Renal cortex interstitium (tissue), 11 donors: Measurements from ENCODE around the gene NFIX. TPM values are rescaled to one million over a fixed set of nuclear protein-coding genes. Genes with fewer than 3 reads are reported as not detected.

Source experiments
- DNase-seq, 11 donors: peaks; one replicate each; pipeline ENCODE4 v3.0.0-alpha.2; 2013; ENCODE audit warnings: low read depth in 9 of 11, low spot score in 4 of 11; ENCODE audit errors: extremely low read depth in 1 of 11
- polyA plus RNA-seq, 3 donors: library from polyadenylated mRNA; unstranded; fragments of 120-200 nt; gene quantifications; one replicate each; pipeline ENCODE4 v1.2.1, GENCODE V29; 2013; ENCODE audit not compliant: insufficient read length in 3 of 3

Gene NFIX
- polyA plus RNA-seq, 3 donors: 12.0 to 21.6 (median 21.3) TPM

DNA sequence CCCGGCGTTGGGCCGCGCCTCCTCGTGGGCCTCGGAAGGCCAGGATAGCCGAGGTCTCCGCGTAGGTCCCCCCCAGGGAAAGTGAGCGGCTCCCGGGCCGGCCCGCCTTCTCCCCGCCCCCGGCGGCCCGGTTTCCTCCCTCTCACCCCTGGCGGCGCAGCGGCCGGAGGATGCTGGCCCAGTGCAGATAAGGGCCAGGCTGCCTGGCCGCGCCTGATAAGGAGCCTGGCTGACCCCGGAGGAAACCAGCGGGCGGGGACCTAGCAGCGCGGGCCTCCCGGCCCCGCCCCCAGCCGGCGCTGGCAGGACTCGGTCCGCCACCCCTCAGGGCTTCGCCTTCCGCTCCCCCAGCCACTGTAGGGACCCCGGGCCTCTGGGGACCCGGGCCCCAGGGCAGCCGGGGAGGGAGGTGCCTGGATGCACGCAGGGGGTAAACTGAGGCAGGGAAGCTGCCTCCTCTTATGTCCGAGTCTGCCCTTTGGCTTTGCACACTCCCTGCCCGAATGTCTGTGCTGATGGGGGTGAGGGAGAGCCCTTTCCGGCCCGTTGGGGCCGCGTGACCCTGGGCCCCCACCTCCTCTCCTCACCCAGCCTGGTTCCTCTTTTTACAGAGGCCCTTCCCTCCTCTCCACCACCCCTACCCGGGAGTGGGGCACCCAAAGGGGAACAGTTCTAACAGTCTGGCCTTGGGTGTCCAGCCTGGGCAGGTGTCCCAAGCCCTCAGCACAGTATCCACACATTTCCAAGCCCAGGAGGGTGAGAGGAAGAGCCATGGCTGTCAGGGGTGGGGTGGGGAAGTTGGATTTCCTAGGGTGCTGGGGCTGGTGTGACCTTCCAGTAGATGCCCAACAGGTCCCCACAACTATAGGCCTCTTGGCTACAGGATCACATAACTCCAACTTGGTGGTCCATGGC lies 107.6 kb downstream of the NFIX start, which contains the start of gene LYL1:
Gene LYL1, minus strand, starts transcription at position 193 of the 915 bp plus-strand sequence. CDS start 1,687 bp downstream, outside the sequence.
- no peak for DNase-seq

DNA sequence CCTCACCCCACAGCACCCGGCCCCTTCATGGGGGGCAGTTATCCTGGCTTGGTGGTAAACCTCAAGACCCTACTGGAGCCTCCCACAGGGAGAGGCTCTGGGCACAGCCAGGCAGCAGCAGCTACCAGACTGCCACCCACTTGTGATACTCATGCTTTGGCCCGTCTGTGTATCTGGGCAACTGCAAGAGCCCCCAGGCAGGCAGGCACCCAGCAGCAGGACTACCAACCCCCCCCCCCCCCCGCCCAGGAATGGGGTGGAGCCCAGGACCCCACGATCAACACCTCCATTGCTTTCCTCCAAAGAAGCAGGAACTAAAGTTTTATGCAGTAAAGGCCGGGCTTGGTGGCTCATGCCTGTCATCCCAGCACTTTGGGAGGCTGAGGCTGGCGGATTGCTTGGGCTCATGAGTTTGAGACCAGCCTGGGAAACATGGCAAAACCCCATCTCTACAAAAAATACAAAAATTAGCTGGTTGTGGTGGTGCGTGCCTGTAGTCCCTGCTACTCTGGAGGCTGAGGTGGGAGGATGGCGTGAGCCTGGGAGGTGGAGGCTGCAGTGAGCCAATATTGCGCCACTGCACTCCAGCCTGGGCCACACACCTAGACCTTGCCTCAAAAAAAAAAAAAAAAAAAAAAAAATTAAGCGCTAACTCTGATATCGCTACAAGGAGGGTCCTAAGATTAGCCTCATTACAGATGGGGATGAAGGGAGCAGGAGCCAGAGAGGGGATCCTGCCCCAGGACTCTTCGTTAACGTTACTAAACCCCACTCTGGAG lies 108.5 kb downstream of the NFIX start:
- DNase-seq: no peak

DNA sequence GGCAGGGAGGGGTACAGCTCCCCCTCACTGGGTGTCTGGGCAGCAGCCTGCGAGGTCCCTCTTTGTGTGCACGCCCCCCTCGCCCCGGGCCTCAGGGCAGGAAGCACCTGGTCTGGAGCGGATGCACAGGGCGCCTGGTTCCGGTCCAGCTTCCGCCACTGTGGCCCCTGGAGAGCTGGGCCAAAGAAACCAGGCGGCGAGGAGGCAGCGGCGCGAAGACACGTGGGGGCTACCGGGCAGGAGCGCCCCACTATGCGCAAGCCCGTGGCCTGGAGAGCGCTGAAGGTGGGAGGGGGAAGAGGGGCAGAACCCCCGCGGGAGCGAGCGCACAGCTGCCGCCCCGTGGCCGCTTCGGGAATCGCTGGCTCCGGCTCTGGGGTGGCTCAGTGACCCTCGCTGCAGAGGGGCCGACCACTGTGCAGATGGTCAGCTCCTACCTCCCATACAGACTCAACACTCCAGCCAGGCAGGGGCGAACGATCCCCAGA lies 109.1 kb downstream of the NFIX start:
- DNase-seq: no peak

DNA sequence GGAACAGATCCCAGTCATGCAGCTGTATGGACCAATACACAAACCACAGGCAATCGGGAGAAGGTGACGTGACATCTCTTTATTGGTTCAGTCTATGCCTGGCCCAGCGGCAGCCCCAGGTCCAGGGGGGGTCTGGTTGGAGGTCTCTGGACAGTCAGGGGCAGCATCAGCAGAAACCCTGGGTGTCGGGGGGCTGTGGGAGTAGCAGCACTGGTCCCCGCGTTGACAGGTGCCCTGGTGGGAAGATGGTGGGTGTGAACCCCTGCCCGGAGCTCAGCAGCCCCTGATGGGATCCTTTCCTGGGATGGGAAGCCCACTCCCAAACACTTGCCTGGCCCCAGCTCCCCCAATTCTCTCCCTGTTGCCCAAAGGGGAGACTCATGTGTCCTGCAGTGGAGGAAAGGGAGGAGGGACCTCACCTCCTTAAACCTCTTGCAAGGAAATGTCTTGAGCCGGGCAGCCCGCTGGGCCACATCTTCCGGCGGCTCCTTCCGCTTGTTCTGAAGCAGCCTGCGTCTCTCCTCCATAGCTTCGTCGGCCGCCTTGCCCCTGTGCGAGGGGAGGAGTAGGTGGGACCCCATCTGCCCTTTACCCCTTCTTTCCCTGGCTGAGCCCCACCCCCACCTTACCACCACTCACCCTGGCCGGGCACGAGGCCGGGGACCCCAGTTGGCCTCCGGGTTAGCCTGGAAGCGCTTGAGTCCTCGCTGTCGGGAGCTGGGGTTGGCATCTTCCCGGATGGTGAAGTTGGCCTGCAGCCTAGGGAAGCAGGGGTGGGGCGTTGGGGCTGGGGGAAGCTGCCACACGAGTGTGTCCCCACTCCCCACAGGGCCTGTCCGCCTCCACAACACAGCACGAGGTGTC lies 109.8 kb downstream of the NFIX start:
- no peak for DNase-seq

DNA sequence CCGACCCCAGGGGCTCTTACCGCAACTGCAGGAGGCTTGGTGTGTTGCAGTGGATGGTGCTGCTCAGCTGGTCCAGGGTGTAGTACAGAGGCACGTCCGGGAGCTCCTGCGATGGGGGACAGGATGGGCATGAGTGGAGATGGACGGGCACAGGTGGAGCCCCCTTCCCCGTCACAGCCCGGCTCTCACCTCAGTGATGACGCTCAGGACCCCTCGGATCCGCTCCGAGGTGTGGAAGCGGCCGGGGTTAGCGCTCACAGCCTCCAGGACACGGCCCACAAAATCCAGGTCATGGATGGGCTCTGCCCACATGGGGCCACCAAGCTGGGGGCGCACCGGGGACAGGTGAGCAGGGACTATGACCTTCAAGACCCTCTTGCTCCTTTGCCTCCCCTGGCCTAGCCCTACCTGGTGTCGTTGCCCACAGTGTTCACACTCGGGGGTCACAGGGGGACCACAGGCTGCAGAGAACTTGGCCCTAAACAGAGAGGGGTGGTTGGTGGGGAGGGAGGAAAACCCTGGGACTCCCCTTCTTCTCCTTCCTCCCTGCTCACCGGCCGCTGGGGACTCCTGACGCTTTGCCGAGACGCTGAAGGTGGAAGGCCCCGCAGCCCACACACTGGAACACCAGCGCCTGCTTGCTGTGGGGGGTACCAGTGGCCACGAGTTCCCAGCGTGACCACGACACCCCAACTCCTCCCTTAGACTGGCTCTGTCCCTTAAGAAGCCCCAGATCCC lies 114.3 kb downstream of the NFIX start:
- DNase-seq: no peak

DNA sequence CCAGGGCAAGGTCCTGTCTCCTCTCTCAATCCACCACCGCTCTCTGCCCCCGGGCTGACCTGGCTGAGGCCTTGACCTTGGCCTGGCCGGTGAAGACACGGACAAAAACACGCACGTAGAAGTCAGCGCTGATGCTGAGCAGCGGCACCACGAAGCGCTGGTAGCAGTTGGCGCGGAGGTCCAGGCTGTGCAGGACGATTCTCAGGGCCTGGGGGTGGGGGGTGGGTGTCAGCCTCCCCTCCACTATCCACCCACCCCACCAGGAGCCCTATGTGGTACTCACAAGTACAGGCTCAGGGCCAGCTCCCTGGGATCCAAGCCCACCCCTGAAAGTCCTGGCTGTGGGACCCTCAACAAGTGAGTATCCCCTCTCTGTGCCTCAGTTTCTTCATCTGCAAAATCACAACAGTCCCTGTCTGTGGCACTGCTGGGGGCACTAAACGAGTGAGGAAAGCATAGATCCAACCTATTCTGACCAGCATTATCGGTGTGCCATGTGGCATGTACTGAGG lies 114.9 kb downstream of the NFIX start:
- DNase-seq: no peak

DNA sequence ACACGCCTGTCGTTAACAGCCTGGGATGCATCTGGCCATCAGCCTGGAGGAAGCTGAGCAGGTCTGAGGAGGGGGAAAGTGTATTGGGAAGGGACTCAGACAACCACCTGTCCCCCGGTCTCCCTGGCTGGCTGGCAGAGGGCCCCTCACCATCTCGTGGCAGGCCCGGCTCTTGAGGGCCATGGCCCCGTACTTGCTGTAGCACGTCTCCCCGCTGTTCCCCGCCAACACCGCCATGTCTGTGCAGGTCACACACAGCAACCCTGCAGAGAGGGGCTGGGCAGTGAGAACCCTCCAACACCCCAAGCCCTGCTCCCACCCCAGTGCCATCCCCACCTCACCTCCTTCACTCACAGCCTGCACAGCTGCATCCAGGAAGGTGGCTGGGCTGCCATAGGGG lies 117.3 kb downstream of the NFIX start:
- no peak for DNase-seq

DNA sequence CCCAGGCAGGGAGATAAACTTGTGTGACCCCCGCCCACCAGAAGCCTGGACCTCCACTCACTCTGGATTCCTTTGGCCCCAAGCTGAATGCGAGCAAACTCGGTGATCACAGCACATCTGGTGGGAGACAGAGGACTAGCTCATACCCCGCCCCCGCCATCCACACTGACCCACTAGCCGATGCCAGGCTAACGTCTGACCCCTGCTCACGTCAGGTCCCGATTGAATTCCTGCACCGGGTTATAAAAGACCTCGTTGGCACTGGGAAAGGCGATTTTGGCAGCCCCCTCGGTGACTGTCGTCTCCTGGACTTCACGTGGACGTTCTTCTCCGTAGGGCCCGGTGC lies 120.6 kb downstream of the NFIX start:
- DNase-seq: no peak

DNA sequence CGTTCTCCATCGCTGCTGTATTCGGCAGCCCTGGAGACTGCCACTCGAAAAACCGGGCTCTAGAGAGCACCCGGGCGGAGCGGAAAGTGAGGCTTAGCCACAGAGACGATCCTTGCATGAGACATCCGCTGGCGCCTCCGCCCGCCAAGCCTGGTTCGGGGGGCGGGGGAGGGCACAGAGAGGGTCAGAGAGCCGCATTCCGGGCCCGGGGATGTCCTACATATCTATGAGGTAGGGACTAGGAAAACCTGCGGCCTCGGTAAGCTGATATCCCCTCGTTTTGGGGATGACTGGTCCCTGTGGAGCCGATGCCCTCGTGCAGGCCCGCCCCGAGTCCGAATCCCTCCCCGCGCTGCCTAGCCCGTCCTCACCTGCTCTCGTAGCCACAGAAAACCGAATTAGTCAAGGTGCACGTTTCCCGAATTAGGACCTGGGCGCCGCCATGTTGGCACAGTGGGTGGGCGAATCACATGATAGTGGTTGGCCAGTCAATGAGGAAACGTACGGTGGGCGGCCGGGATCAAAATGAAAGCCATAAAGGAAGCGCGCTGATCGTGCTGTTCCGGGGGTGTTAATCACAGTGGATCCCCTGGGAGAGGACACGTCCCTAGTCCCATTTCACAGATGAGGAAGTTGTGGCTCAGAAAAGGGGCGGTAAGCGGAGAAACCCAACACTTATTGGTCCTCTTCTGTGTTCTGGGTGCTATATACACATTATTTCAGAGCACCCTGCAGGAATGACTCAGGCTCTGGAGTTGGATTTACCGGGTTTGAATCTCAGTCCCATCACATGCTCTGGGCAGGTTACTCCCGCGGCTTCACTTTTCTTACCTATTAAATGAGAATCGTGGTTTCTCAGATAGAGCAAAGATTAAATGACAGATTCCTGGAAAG lies 121.3 kb downstream of the NFIX start, which contains the start of gene TRMT1:
Gene TRMT1, minus strand, starts transcription at position 459 of the 894 bp plus-strand sequence. Its CDS starts 341 bp downstream, at position 118.
- DNase-seq: peak; percentile 78 to 93 (median 84)

DNA sequence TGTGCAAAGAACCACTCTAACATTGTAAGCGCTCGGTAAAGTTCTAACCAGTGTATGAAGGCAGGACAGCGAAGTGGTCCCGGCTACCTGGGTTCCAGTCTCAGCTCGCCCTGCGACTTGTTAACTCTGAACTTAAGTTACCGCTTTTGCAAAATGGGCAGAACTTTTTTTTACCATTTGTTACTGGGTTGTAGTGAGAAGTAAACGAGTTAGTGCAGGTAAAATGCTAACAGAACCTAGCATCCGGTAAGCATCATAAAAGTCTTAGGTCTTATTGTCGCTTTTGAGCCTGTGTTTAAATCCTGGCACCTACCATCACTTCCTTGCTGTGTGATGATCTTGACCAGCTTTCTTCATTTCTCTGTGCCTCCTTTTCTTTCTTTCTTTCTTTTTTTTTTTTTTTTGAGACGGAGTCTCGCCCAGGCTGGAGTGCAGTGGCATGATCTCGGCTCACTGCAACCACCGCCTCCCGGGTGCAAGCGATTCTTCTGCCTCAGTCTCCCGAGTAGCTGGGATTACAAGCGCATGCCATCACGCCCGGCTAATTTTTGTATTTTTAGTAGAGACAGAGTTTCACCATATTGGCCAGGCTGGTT lies 122.0 kb downstream of the NFIX start:
- no peak for DNase-seq

DNA sequence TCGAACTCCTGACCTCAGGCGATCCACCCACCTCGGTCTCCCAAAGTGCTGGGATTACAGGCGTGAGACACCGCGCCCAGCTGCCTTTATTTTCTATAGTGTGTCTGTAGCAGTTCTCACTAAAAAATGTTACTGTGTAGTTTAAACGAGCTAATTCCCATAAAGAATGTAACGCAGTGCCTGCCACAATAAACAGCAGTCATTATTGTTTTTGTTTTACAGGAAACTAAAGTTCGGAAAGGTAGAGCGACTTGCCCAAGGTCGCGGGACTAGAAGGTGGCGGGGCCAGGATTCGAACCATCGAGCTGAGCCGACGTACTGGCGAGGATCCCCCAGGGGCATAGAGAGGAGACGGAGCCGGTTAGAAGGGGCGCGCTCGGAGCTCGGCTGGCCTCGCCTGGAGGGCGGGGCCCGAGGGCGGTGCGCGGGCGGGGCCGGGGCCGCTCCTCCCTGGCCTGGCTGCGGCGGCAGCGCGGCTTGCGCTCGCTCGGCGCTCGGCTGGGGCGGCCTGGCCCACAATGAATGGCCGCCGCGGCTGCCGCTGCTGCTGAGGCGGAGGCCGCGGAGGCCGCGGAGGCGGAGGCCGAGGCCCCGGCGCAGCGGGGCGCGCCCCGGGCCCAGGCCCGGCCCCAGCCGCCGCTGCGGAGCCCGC lies 122.6 kb downstream of the NFIX start, which contains the start of gene NACC1:
Gene NACC1, plus strand, starts transcription at position 493 of the 652 bp plus-strand sequence. CDS start 16,944 bp downstream, outside the sequence.
- peak in 10 of 11 donors; percentile 68 to 86 (median 82) for DNase-seq

DNA sequence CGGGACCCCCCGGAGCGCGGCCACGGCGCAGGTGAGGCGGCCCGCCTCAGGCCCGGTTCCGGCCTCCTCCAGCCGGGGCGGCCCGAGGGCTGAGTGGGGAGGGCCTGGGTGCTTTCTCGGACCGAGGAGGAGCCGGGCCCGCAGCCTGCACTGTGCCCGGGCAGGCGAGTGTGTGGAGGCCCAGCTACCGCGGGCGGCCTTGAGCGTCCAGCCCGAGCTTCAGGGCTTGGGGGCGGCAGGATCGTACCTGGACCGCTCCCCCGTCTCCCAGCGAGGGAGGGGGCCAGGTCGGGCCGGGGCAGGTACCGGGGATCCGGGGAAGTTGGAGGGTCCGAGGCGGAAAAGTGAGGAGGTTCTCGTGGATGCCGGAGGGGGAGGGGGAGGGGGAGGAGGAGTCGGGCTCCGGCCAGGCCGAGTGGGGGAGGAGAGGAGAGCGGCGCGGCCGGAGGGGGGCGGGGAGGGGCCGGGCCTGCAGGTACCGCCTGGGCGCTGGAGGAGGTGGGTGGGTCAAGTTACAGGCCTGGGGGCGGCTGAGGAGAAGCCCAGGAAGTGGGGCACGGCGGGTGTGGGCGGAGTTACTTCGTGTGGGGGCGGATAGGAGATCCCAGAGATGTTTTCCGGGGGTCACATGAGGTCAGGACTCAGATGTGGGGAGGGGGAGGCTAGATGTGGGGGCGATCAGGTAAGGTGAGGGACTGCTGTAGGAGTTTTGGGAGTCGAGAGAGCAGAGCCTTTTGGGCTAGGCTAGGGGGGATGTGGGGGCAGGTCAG lies 123.3 kb downstream of the NFIX start:
- peak in 2 of 11 donors; percentile 68 to 75 for DNase-seq

DNA sequence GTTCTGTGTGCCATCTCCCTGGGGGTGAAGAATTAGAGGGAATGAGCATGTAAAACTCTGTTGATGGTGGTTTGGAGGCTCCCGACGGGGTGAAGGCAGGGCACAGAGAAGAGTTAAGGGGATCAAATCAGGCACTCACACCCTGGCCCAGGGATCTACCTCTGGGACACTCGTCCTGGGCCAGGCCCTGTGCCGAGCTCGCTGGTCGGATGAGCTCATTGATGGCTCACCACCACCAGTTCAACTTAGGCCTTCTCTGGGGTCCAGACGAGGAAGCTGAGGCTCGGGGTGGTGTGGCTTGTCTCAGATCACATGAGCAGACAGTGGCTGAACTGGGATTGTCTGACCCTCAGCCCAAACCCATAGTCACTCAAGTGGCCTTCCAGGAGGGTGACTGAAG lies 124.4 kb downstream of the NFIX start:
- no peak for DNase-seq

DNA sequence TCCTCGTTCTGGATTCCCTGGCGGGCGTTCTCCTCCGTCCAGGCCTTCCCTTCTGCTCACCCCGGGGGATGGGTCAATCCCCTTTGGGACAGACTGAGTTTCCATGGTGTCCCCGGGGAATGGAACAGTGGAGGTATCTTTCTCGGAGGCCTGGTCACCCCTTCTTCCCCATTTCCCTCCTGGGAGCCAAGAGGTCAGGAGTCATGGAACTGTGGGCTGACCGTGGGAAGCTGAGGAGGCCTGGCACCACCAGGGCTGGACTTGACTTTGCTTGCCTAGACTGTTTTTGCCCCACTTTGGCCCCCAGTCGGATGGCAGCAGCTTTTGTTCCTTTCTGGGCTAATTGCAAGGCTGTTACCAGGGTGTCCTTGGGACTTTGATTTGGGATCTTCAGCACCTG lies 124.8 kb downstream of the NFIX start:
- DNase-seq: no peak

DNA sequence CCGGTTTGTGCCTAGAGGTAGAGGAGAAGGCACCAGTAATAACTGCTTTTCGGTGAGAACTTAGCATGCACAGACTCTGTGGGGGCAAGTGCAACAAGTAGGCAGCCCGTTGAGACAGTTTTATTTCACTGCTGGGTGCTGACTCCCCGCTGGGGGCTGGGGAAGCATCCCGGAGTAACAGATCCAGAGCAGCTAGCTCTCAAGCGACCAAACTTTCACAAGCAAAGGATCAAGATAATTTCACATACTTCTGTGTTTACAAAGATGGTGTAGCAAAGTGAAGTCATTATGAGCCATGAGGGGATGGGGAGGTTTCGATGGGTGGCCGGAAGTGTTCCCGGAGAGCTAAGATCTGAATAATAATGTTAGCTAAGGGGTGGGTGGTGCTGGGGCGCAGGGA lies 125.5 kb downstream of the NFIX start:
- DNase-seq: no peak
